T-helper 1 cell (primary cell): Measurements from ENCODE around the gene ART4.

ENCODE experiments used
- DNase-seq, 5 donors: peaks; one replicate each; pipeline ENCODE4 v3.0.0-alpha.2; 2012 to 2020
- total RNA-seq, 4 donors: gene quantifications; one replicate each; lab custom pipeline; 2026; lab: John Stamatoyannopoulos, UW

Gene ART4
- 0 reads per million in 4 donors for total RNA-seq

- no peak for DNase-seq
Measured at GRCh38 chr12:14843425-14843887, at the start of gene ART4. ART4 (minus strand) TSS chr12:14843526; CDS start chr12:14843113, 413 bp downstream.

- no peak for DNase-seq
Measured at GRCh38 chr12:14892726-14893505, 49.6 kb upstream of the ART4 start.

GRCh38 chr12:14890701-14891100 lies 47.4 kb upstream of the ART4 start:
- DNase-seq: no peak

GRCh38 chr12:14886271-14886670 lies 42.9 kb upstream of the ART4 start:
- no peak for DNase-seq

- no peak for DNase-seq
Measured at GRCh38 chr12:14885718-14886221, 42.4 kb upstream of the ART4 start, which contains the start of gene MGP. MGP (minus strand) TSS chr12:14885854; CDS start chr12:14885791, 63 bp downstream.

GRCh38 chr12:14884458-14884878 lies 41.1 kb upstream of the ART4 start:
- DNase-seq: peak; percentile 41 to 76 (median 68)

- no peak for DNase-seq
Measured at GRCh38 chr12:14883686-14884085, 40.4 kb upstream of the ART4 start.

- peak in 1 of 5 donors; percentile 4 for DNase-seq
Measured at GRCh38 chr12:14880890-14881453, 37.6 kb upstream of the ART4 start.

- no peak for DNase-seq
Measured at GRCh38 chr12:14879222-14879933, 36.1 kb upstream of the ART4 start.

GRCh38 chr12:14878488-14878887 lies 35.2 kb upstream of the ART4 start:
- no peak for DNase-seq

- DNase-seq: no peak
Measured at GRCh38 chr12:14876833-14877232, 33.5 kb upstream of the ART4 start.

GRCh38 chr12:14874882-14875281 lies 31.6 kb upstream of the ART4 start:
- DNase-seq: no peak

- no peak for DNase-seq
Measured at GRCh38 chr12:14873440-14874185, 30.3 kb upstream of the ART4 start.

- DNase-seq: no peak
Measured at GRCh38 chr12:14871886-14872285, 28.6 kb upstream of the ART4 start.

GRCh38 chr12:14871247-14871646 lies 27.9 kb upstream of the ART4 start:
- DNase-seq: no peak

- no peak for DNase-seq
Measured at GRCh38 chr12:14868916-14869506, 25.7 kb upstream of the ART4 start.

GRCh38 chr12:14860490-14860889 lies 17.2 kb upstream of the ART4 start:
- DNase-seq: no peak

GRCh38 chr12:14858513-14858912 lies 15.2 kb upstream of the ART4 start:
- DNase-seq: no peak

- DNase-seq: no peak
Measured at GRCh38 chr12:14854586-14855183, 11.4 kb upstream of the ART4 start.

- no peak for DNase-seq
Measured at GRCh38 chr12:14853961-14854360, 10.6 kb upstream of the ART4 start.

- DNase-seq: no peak
Measured at GRCh38 chr12:14852880-14853279, 9.6 kb upstream of the ART4 start.
